GM11168 (cell line): ENCODE measurements around the gene SCARB1.

Source experiments
- in situ Hi-C: fragments of 300-500 bp; cut with MboI; formaldehyde crosslinking; loops from one replicate; pipeline ENCODE4 v1.12.0; 2022; ENCODE audit warnings: low sequenced_read_pairs; ENCODE audit not compliant: unreplicated experiment

Gene SCARB1

GRCh38 chr12:124808272-124808671, 55.4 kb downstream of the SCARB1 start:
- in situ Hi-C loops: no loop called here

- in situ Hi-C loops: no loop called here
Measured at GRCh38 chr12:124805876-124806668, 57.6 kb downstream of the SCARB1 start.

GRCh38 chr12:124805050-124805449, 58.6 kb downstream of the SCARB1 start:
- in situ Hi-C loops: no loop called here

- in situ Hi-C loops: no loop called here
Measured at GRCh38 chr12:124804011-124804621, 59.5 kb downstream of the SCARB1 start.

GRCh38 chr12:124802361-124802760, 61.3 kb downstream of the SCARB1 start:
- in situ Hi-C loops: no loop called here

- in situ Hi-C loops: no loop called here
Measured at GRCh38 chr12:124800506-124800905, 63.2 kb downstream of the SCARB1 start.

- in situ Hi-C loops: no loop called here
Measured at GRCh38 chr12:124797321-124797720, 66.3 kb downstream of the SCARB1 start.

- in situ Hi-C loops: no loop called here
Measured at GRCh38 chr12:124796303-124796960, 67.2 kb downstream of the SCARB1 start.

- in situ Hi-C loops: no loop called here
Measured at GRCh38 chr12:124795081-124795948, 68.3 kb downstream of the SCARB1 start.

- in situ Hi-C loops: no loop called here
Measured at GRCh38 chr12:124792961-124793441, 70.7 kb downstream of the SCARB1 start.

- in situ Hi-C loops: no loop called here
Measured at GRCh38 chr12:124792156-124792555, 71.5 kb downstream of the SCARB1 start.

GRCh38 chr12:124790650-124791400, 72.8 kb downstream of the SCARB1 start:
- in situ Hi-C loops: no loop called here

- in situ Hi-C loops: no loop called here
Measured at GRCh38 chr12:124788936-124789555, 74.6 kb downstream of the SCARB1 start.

GRCh38 chr12:124786061-124786964, 77.4 kb downstream of the SCARB1 start:
- in situ Hi-C loops: no loop called here

- in situ Hi-C loops: no loop called here
Measured at GRCh38 chr12:124784871-124785572, 78.6 kb downstream of the SCARB1 start.

- in situ Hi-C loops: no loop called here
Measured at GRCh38 chr12:124783087-124783486, 80.6 kb downstream of the SCARB1 start.

GRCh38 chr12:124782132-124782531, 81.5 kb downstream of the SCARB1 start:
- in situ Hi-C loops: no loop called here
